Measurements from ENCODE around the gene VASN. TPM values are rescaled to one million over a fixed set of nuclear protein-coding genes. Genes with fewer than 3 reads are reported as not detected.

Gene VASN
- total and polyA plus RNA-seq, 8 donors = 3.7 to 25.6 (median 10.9) TPM

DNA sequence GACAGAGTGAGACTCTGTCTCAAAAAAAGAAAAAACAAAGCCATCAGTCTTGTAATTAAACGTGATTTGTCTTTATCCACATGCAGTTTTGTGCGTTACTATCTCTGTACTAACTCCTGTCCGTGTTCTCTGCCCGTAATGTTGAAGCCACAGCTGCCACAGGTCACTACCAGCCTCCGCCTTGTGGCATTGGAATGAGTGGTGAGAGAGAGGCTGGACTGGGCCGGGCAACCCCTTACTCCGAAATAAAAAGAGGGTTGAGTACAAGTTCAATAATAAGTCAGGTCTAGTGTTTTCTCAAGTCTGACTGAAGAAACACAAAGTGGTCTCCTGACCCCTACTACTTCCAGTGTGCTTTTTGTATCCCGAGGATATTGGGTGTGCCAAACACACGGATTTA, 59.4 kb downstream of the VASN start:
- Histone ChIP-seq H3K36me3 (peaks cover 13 to 60% (median 44%) of the 10 kb centered on the region in 4 donors), H3K4me1 (peaks cover 15 to 41% (median 31%) of the 10 kb centered on the region in 4 donors), H3K9me3 (no peaks in the 10 kb centered on the region), H3K4me3 (no peak overlapping the region), H3K27me3 (no peaks in the 10 kb centered on the region), H3K27ac (no peak overlapping the region)
- intact Hi-C loops (cut with DNase I; ENCODE audit: low total_unique reads) = no loop called here
- DNase-seq = no peak
- TF ChIP-seq POLR2AphosphoS5 (IDR thresholded peaks at IDR 0.05) (no peak), POLR2A (IDR thresholded peaks at IDR 0.05) (no peak), EP300 (IDR thresholded peaks at IDR 0.05) (no peak)
- TF ChIP-seq, protein P1, sequence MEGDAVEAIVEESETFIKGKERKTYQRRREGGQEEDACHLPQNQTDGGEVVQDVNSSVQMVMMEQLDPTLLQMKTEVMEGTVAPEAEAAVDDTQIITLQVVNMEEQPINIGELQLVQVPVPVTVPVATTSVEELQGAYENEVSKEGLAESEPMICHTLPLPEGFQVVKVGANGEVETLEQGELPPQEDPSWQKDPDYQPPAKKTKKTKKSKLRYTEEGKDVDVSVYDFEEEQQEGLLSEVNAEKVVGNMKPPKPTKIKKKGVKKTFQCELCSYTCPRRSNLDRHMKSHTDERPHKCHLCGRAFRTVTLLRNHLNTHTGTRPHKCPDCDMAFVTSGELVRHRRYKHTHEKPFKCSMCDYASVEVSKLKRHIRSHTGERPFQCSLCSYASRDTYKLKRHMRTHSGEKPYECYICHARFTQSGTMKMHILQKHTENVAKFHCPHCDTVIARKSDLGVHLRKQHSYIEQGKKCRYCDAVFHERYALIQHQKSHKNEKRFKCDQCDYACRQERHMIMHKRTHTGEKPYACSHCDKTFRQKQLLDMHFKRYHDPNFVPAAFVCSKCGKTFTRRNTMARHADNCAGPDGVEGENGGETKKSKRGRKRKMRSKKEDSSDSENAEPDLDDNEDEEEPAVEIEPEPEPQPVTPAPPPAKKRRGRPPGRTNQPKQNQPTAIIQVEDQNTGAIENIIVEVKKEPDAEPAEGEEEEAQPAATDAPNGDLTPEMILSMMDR (IDR thresholded peaks at IDR 0.05) = no peak
- WGBS, 5 donors = 87 to 93% (median 88%) methylated on average over 9 of the region's 9 CpGs

Small RNAs within 50 kb of the gene (small RNA-seq; reads per million reads assigned to genes)
- gene AC012676.2 = 0 reads per million in 4 donors

Other genes starting within 250 kb of the VASN start
- under 1 TPM in 1 of 5 donors, not detected in 4; 0.92 TPM for gene SRL, start 129.8 kb upstream of the VASN start, total RNA-seq
- gene SRL, start 129.8 kb upstream of the VASN start, polyA plus RNA-seq = 1 to 10 TPM in 1 of 3 donors, under 1 TPM in 2; 0.31 to 1.5 (median 0.38) TPM
- gene TFAP4, start 98.8 kb upstream of the VASN start, total RNA-seq = 10 to 100 TPM in 1 of 5 donors, 1 to 10 TPM in 3, not detected in 1; 4.9 to 17.4 (median 6.5) TPM
- gene TFAP4, start 98.8 kb upstream of the VASN start, polyA plus RNA-seq = 1 to 10 TPM; 4.9 to 7.1 (median 5.5) TPM
- gene GLIS2, start 55.8 kb upstream of the VASN start, total RNA-seq = 10 to 100 TPM in 1 of 5 donors, 1 to 10 TPM in 4; 3.2 to 21.0 (median 4.6) TPM
- 1 to 10 TPM; 4.4 to 9.0 (median 5.8) TPM for gene GLIS2, start 55.8 kb upstream of the VASN start, polyA plus RNA-seq
- gene PAM16, start 20.5 kb upstream of the VASN start, total RNA-seq = 100 to 1,000 TPM in 1 of 5 donors, 10 to 100 TPM in 3, 1 to 10 TPM in 1; 4.7 to 218 (median 28.1) TPM
- 100 to 1,000 TPM in 2 of 3 donors, 10 to 100 TPM in 1; 54.4 to 117 (median 104) TPM for gene PAM16, start 20.5 kb upstream of the VASN start, polyA plus RNA-seq
- gene CORO7, start 44.7 kb downstream of the VASN start, total RNA-seq = 100 to 1,000 TPM in 2 of 5 donors, 10 to 100 TPM in 3; 12.5 to 173 (median 57.2) TPM
- gene CORO7, start 44.7 kb downstream of the VASN start, polyA plus RNA-seq = 10 to 100 TPM; 12.6 to 14.2 (median 13.6) TPM
- 10 to 100 TPM; 26.8 to 53.0 (median 39.1) TPM for gene DNAJA3, start 54.0 kb downstream of the VASN start, total RNA-seq
- 10 to 100 TPM; 18.8 to 28.0 (median 24.5) TPM for gene DNAJA3, start 54.0 kb downstream of the VASN start, polyA plus RNA-seq
- gene NMRAL1, start 102.8 kb downstream of the VASN start, total RNA-seq = 100 to 1,000 TPM in 1 of 5 donors, 10 to 100 TPM in 4; 22.8 to 109 (median 47.7) TPM
- gene NMRAL1, start 102.8 kb downstream of the VASN start, polyA plus RNA-seq = 100 to 1,000 TPM in 1 of 3 donors, 10 to 100 TPM in 2; 67.7 to 126 (median 90.7) TPM
- 100 to 1,000 TPM in 1 of 5 donors, 10 to 100 TPM in 3, 1 to 10 TPM in 1; 6.4 to 175 (median 59.8) TPM for gene HMOX2, start 104.5 kb downstream of the VASN start, total RNA-seq
- gene HMOX2, start 104.5 kb downstream of the VASN start, polyA plus RNA-seq = 100 to 1,000 TPM in 2 of 3 donors, 10 to 100 TPM in 1; 51.6 to 109 (median 106) TPM
- gene CDIP1, start 166.9 kb downstream of the VASN start, total RNA-seq = 10 to 100 TPM in 3 of 5 donors, 1 to 10 TPM in 2; 2.9 to 36.5 (median 18.8) TPM
- 10 to 100 TPM in 2 of 3 donors, 1 to 10 TPM in 1; 9.5 to 13.8 (median 10.6) TPM for gene CDIP1, start 166.9 kb downstream of the VASN start, polyA plus RNA-seq
- gene C16orf96, start 184.5 kb downstream of the VASN start, total RNA-seq = under 1 TPM in 2 of 5 donors, not detected in 3; 0.37 to 0.43 TPM
- not detected for gene C16orf96, start 184.5 kb downstream of the VASN start, polyA plus RNA-seq
- 10 to 100 TPM in 2 of 5 donors, 1 to 10 TPM in 2, under 1 TPM in 1; 0.58 to 77.2 (median 6.8) TPM for gene UBALD1, start 243.0 kb downstream of the VASN start, total RNA-seq
- gene UBALD1, start 243.0 kb downstream of the VASN start, polyA plus RNA-seq = 10 to 100 TPM; 17.2 to 41.3 (median 31.9) TPM